SU-DHL-6 (cell line): Measurements from ENCODE around the gene ZNF316.

Experiments used
- CTCF ChIP-seq: fragments of 200-600 bp; sonication (generic); IDR thresholded peaks from one replicate; pipeline ENCODE4 v1.5.1; 2017; ENCODE audit warnings: antibody characterized with exemption, mild to moderate bottlenecking, low read length, moderate library complexity; ENCODE audit not compliant: insufficient read depth, poor library complexity, severe bottlenecking
- EZH2phosphoT487 ChIP-seq: fragments of 200-600 bp; sonication (generic), shearing (Covaris generic); conservative IDR thresholded peaks from 2 replicates; pipeline ENCODE4 v1.6.1; 2018; ENCODE audit warnings: mild to moderate bottlenecking, antibody characterized with exemption, low read length, moderate library complexity, mixed read lengths

GRCh38 chr7:6656413-6656812, 19.3 kb downstream of the ZNF316 start:
- TF ChIP-seq CTCF (no peak), EZH2phosphoT487 (no peak)
